ENCODE measurements around the gene IGBP1.

DNA sequence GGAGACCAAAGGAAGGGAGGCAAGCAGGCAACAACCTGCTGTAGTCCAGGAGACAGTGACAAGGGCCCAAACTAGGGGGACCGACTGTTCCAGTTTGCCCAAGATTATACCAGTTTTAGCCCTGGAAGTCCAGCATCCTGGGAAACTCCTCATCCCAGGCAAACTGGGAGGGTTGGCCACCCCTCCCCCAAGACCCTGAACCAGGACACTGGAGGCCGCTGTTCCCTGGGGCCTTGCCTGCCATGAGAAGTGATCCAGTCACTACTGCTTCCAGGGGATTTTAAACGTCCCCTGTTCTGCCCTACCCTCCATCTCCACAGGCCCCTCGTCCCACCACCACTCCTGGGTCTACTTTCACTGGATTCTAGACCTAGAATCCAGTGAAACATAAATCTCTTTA, 39.7 kb downstream of the IGBP1 start:
- TF ChIP-seq, protein P1, sequence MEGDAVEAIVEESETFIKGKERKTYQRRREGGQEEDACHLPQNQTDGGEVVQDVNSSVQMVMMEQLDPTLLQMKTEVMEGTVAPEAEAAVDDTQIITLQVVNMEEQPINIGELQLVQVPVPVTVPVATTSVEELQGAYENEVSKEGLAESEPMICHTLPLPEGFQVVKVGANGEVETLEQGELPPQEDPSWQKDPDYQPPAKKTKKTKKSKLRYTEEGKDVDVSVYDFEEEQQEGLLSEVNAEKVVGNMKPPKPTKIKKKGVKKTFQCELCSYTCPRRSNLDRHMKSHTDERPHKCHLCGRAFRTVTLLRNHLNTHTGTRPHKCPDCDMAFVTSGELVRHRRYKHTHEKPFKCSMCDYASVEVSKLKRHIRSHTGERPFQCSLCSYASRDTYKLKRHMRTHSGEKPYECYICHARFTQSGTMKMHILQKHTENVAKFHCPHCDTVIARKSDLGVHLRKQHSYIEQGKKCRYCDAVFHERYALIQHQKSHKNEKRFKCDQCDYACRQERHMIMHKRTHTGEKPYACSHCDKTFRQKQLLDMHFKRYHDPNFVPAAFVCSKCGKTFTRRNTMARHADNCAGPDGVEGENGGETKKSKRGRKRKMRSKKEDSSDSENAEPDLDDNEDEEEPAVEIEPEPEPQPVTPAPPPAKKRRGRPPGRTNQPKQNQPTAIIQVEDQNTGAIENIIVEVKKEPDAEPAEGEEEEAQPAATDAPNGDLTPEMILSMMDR (IDR thresholded peaks at IDR 0.05), result no peak
- TF ChIP-seq EP300 (IDR thresholded peaks at IDR 0.05; ENCODE audit: low read depth), result no peak
- TF ChIP-seq POLR2A (IDR thresholded peaks at IDR 0.05), result no peak
- TF ChIP-seq POLR2AphosphoS5 (IDR thresholded peaks at IDR 0.05), result no peak
